GM19193 (cell line): ENCODE data around the gene PNPLA8.

ENCODE experiments used
- POLR2A ChIP-seq: IDR thresholded peaks from 4 replicates; pipeline ENCODE4 v1.6.1; 2011; ENCODE audit not compliant: insufficient read depth, insufficient read length; ENCODE audit errors: extremely low read depth

PNPLA8 gene

DNA sequence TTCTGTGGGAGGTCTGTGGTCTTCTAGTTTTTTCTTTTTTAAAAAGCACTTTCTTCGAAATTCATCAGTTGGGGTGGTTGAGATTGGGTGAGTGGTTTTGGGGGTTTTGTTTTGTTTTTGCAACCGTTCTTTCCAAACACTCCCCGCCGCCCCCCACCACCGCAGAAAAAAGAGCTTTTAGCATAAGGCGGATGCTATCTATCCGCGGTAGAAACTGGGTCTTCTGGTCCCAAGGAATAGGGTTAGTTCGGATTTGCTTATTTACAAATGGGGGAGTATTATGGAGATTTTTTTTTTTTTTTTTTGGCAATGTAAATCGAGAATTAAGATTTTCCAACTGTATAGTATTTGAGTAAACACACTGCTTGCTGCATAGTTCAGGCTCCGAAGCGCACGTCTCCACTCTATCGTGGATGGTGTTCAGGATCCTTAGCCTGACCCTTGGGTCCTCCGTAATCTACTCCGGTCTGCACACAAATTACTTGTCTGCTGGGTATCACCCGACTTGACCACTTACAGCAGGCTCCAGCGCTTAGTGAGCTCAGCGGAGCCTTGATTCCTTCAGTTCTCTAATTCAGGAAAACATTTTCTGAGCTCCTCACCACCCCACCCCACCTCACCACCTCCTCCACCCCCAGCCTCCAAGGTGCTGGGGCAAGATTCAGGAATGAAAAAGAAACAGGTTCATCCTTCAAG lies 68.9 kb downstream of the PNPLA8 start:
- TF ChIP-seq POLR2A: no peak

DNA sequence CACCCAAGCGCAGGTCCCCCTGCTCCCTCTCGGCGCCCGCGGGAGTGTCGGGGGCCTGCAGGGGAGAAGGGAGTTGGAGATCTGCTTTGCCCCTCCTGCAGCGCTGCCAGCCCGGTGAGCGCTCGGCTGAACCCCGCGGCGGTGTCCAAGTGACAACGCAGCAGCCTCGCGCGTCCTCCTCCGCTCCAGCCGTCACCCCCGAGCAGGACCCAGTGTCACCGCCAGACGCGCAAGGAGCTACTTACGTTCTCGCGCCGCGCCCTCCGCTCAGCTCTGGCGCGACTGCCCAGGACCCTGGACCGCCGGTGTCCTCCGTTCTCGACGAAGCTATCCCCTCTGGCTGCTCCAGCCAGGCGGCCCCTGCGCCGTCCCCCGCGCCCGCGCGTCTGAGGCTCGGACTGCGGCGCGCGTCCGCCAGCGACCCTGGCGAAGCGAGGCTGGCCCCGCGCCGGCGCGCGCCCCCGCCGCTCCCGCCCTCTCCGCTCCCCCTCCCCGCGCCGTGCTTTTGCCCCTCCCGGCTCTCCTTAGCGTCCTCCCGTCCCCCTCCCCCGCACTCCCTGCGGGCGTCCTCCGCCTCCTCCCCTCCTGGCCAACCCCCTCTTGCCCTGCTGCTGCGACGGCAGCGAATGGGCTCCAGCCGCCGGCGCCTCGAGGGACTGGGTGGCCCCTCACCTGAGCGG lies 69.8 kb downstream of the PNPLA8 start, which contains the start of gene NRCAM:
TSS of gene NRCAM (minus strand) at position 439 of the 680 bp plus-strand sequence. CDS start 216,372 bp downstream, outside the sequence.
- no peak for TF ChIP-seq POLR2A

- no peak for TF ChIP-seq POLR2A
Observed at GRCh38 chr7:108455551-108455997, 70.4 kb downstream of the PNPLA8 start.

- TF ChIP-seq POLR2A: no peak
Observed at GRCh38 chr7:108454674-108455550, 71.0 kb downstream of the PNPLA8 start.

DNA sequence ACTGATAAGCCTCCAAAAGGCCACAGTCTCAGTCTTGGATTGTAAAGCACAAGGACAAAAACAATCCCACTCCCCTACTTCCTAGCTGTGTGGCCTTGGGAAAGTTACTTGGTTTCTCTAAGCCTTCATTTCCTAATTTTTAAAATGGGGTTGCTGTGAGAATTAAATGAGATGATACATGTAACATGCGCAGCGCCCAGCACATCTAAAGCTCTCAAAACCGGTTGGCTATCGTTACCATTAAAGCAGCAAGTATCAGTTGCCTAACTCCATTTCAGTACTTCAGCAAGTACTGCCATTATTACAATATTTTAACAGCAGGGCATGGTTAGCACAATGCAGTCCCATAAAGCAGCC lies 71.6 kb downstream of the PNPLA8 start:
- TF ChIP-seq POLR2A: no peak

- no peak for TF ChIP-seq POLR2A
Observed at GRCh38 chr7:108453320-108453719, 72.6 kb downstream of the PNPLA8 start.

DNA sequence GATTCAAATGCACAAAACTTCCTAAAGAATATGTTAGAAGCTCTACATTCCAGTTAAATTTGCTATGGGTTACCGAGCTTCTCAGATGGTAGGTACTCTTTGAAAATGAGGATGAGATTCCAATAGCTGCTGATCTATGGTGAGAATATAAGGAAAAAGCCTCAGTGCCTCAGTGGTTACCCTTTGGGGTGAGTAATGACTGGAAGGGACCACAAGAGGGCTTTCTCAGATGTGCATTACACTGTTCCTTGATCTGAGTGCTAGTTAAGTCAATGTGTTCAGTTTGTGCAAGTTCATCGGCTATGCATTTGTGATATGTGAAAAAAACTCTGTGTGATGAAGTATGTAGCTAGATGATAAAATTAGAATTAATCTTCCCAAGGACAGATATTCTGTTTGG lies 73.2 kb downstream of the PNPLA8 start:
- TF ChIP-seq POLR2A: no peak

DNA sequence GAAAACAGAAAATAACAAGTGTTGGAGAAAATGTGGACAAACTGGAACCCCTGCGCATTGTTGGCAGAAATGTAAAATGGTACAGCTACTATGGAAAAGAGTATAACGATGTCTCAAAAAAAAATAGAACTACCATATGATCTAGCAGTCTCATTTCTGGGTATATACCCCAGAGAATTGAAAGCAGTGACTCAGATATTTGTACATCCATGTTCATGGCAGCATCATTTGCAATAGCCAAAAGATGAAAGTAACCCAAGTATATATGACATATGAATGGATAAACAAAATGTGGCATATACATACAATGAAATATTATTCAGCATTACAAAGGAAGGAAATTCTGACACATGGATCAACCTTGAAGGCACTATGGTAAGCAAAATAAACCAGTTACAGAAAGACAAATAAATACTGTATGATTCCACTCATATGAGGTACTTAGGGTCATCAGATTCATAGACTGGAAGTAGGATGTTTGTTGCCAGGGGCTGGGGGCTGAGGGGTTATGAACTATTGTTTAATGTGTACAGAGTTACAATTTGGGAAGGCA lies 74.6 kb downstream of the PNPLA8 start:
- no peak for TF ChIP-seq POLR2A

- TF ChIP-seq POLR2A: no peak
Observed at GRCh38 chr7:108450160-108450559, 75.8 kb downstream of the PNPLA8 start.

GRCh38 chr7:108449521-108449920 lies 76.4 kb downstream of the PNPLA8 start:
- no peak for TF ChIP-seq POLR2A

GRCh38 chr7:108448584-108449505 lies 77.1 kb downstream of the PNPLA8 start:
- no peak for TF ChIP-seq POLR2A

GRCh38 chr7:108442039-108442568 lies 83.8 kb downstream of the PNPLA8 start:
- no peak for TF ChIP-seq POLR2A

GRCh38 chr7:108441392-108441955 lies 84.5 kb downstream of the PNPLA8 start:
- no peak for TF ChIP-seq POLR2A
